GM12878 (cell line): ENCODE data around the gene ALDH1A3. TPM values are rescaled to one million over a fixed set of nuclear protein-coding genes. Genes with fewer than 3 reads are reported as not detected.

ENCODE experiments used
- ATAC-seq: fragments of 200-7000 bp; cut with Tn5 transposase; 3 replicates; pipeline ENCODE4 v1.9.1; 2020; ENCODE audit warnings: mild to moderate bottlenecking, moderate library complexity
- BruUV-seq: library from RNA; stranded (reverse); fragments of 400-500 nt; replicated peaks from 2 replicates; lab custom pipeline; 2021; lab: Mats Ljungman, UMichigan
- CTCF ChIA-PET: fragments of 300-600 bp; sonication (Branson Sonifier 250); formaldehyde crosslinking; extraction: SDS; loops from one replicate; lab custom pipeline; 2021; ENCODE audit warnings: inconsistent platforms; lab: Yijun Ruan, JAX
- POLR2A ChIA-PET: fragments of 350-600 bp; formaldehyde crosslinking; extraction: SDS; loops from one replicate; lab custom pipeline; 2021; ENCODE audit warnings: inconsistent platforms; lab: Charles Lee
- RAD21 ChIA-PET: fragments of 300-600 bp; sonication (Branson Sonifier 250); formaldehyde crosslinking; loops from one replicate; lab custom pipeline; 2023; ENCODE audit warnings: antibody characterized with exemption; ENCODE audit not compliant: unreplicated experiment; lab: Charles Lee
- SMC1A ChIA-PET: fragments of 300-600 bp; sonication (Branson Sonifier 250); formaldehyde crosslinking; loops from one replicate; lab custom pipeline; 2023; ENCODE audit not compliant: unreplicated experiment, uncharacterized antibody; lab: Charles Lee
- DNase-seq: peaks from one replicate; pipeline ENCODE4 v3.0.0-alpha.2; 2011; ENCODE audit warnings: low read depth, low spot score
- FAIRE-seq: peaks from 3 replicates; lab custom pipeline; 2011; peaks lifted over from hg19 to GRCh38; lab: Jason Lieb, UNC
- H2AFZ ChIP-seq: 2 replicates; pipeline ENCODE4 v1.6.0; 2011; ENCODE audit warnings: low read depth, low read length, control low read depth; ENCODE audit not compliant: control insufficient read depth
- H3K27ac ChIP-seq: 2 replicates; pipeline ENCODE4 v1.5.1; 2011; ENCODE audit warnings: control low read depth; ENCODE audit not compliant: control insufficient read depth, insufficient read depth
- H3K27me3 ChIP-seq, 2 experiments: replicated peaks in 1 of 2; 2 replicates each; pipeline versions ENCODE4 v1.6.0 to v1.6.1; 2011; ENCODE audit warnings: low read length in 1 of 2; ENCODE audit not compliant: control insufficient read depth in 2 of 2, insufficient read depth in 2 of 2
- H3K36me3 ChIP-seq, 2 experiments: 2 replicates each; pipeline ENCODE4 v1.5.1; 2011; ENCODE audit warnings: low read length in 1 of 2; ENCODE audit not compliant: control insufficient read depth in 2 of 2, insufficient read depth in 2 of 2
- H3K4me1 ChIP-seq: 2 replicates; pipeline ENCODE4 v1.6.1; 2011; ENCODE audit warnings: mild to moderate bottlenecking, low read length, moderate library complexity, mixed read lengths; ENCODE audit not compliant: control insufficient read depth, insufficient read depth
- H3K4me2 ChIP-seq: 2 replicates; pipeline ENCODE4 v1.6.0; 2011; ENCODE audit warnings: control low read depth; ENCODE audit not compliant: control insufficient read depth, insufficient read depth
- H3K4me3 ChIP-seq: fragments of 200-600 bp; sonication (generic); 2 replicates; pipeline ENCODE4 v1.5.1; 2016
- H3K79me2 ChIP-seq: 2 replicates; pipeline ENCODE4 v1.6.0; 2011; ENCODE audit warnings: low read length; ENCODE audit not compliant: control insufficient read depth, insufficient read depth
- H3K9ac ChIP-seq: 2 replicates; pipeline ENCODE4 v1.8.0; 2011; ENCODE audit warnings: low read length, control low read depth, mixed read lengths; ENCODE audit not compliant: control insufficient read depth, insufficient read depth
- H3K9me3 ChIP-seq: replicated peaks from 3 replicates; pipeline ENCODE4 v1.5.1; 2011; ENCODE audit warnings: mild to moderate bottlenecking, low read length; ENCODE audit not compliant: control insufficient read depth, insufficient read depth
- H4K20me1 ChIP-seq: 2 replicates; pipeline ENCODE4 v1.6.0; 2011; ENCODE audit not compliant: control insufficient read depth, insufficient read depth
- CHD1 ChIP-seq: IDR thresholded peaks from 2 replicates; pipeline ENCODE4 v1.6.1; 2012; ENCODE audit warnings: low read depth, low read length, improper control_type of control experiment
- CTCF ChIP-seq, 3 experiments: IDR thresholded peaks in 2 of 3; conservative IDR thresholded peaks in 1 of 3; 2 replicates each; pipeline ENCODE4 v1.5.1; 2011; ENCODE audit warnings: low read depth in 3 of 3, low read length in 3 of 3, mild to moderate bottlenecking in 3 of 3, control low read depth in 2 of 3, moderate library complexity in 2 of 3, inconsistent platforms in 1 of 3, mixed read lengths in 1 of 3; ENCODE audit not compliant: control insufficient read depth in 2 of 3, insufficient read depth in 1 of 3; ENCODE audit errors: extremely low read depth in 1 of 3
- WGBS: methylation state at CpG from one replicate; pipeline ENCODE4 v1.1.6; 2016; ENCODE audit warnings: low lambda C conversion rate; ENCODE audit not compliant: insufficient replicate concordance, insufficient coverage; ENCODE audit errors: missing lambda C conversion rate; 5-methylcytosine and 5-hydroxymethylcytosine counted together
- in situ Hi-C: fragments of 300-500 bp; cut with MboI; formaldehyde crosslinking; loops from 9 replicates; pipeline ENCODE4 v1.14.3; 2018; ENCODE audit warnings: mixed read lengths
- intact Hi-C: fragments of 100-400 bp; cut with micrococcal nuclease; formaldehyde crosslinking; loops from one replicate; pipeline ENCODE4 v1.14.2; 2022; ENCODE audit not compliant: unreplicated experiment
- polyA plus RNA-seq, 11 experiments: library from polyadenylated mRNA; depleted of rRNA in 4 of 11; unstranded in 6 of 11; stranded (reverse) in 5 of 11; fragments of >200 nt; fragmentation: Nextera tagmentation in 4 of 11; fragmentation: Illumina TruSeq in 1 of 11; extraction: Ambion mirVana in 4 of 11; extraction: Trizol in 1 of 11; gene quantifications; 1 replicate in 1 of 11; 2 replicates in 10 of 11; pipeline versions ENCODE4 v1.2.1 to v1.2.3, GENCODE V29; 2011 to 2016; ENCODE audit warnings: inconsistent platforms in 2 of 11, missing spikeins in 2 of 11, low read depth in 1 of 11
- total RNA-seq, 4 experiments: library from RNA; depleted of rRNA in 3 of 4; stranded (reverse); fragments of >200 nt in 3 of 4; fragmentation: Illumina TruSeq in 1 of 4; extraction: Trizol in 1 of 4; gene quantifications; 2 replicates each; pipeline versions ENCODE4 v1.2.1 to v1.2.3, GENCODE V29; 2013 to 2021

The ALDH1A3 gene
- total and polyA plus RNA-seq, 10 of the 15 experiments (the other 5 are each of a cell fraction or from before 2014, with no cell fraction given) = 0.06 to 0.69 (median 0.18) TPM

GRCh38 chr15:100909989-100910955, 30.6 kb downstream of the ALDH1A3 start:
- ChIA-PET SMC1A (no interaction called here), RAD21 (no interaction called here), POLR2A (no interaction called here), CTCF (interaction anchor here (2.2 kb wide), 1 partner anchor 98 kb away, joined by 15 read pairs; no protein-coding TSS in a partner anchor)
- H3K9ac ChIP-seq = no peak overlapping the region
- in situ Hi-C loops (no loop called here), intact Hi-C loops (no loop called here)
- no peaks in the 10 kb centered on the region; the same call in 1 of the 2 replicates for H4K20me1 ChIP-seq
- no peaks in the 10 kb centered on the region for H3K36me3 ChIP-seq
- BruUV-seq = no TSS peak
- H3K27ac ChIP-seq = no peak overlapping the region
- ATAC-seq (no peak), FAIRE-seq (no peak), DNase-seq (no peak)
- H2AFZ ChIP-seq = no peak overlapping the region
- no peaks in the 10 kb centered on the region for H3K27me3 ChIP-seq
- H3K79me2 ChIP-seq = no peaks in the 10 kb centered on the region
- H3K9me3 ChIP-seq = no peaks in the 10 kb centered on the region; the same call in 2 of the 3 replicates
- no peaks in the 10 kb centered on the region for H3K4me1 ChIP-seq
- WGBS = 77% methylated on average over 12 of the region's 12 CpGs
- H3K4me3 ChIP-seq = no peak overlapping the region
- TF ChIP-seq CTCF (IDR thresholded peaks at IDR 0.05 in 2 of 3, conservative IDR thresholded peaks at IDR 0.05 in 1 of 3; ENCODE audit: control insufficient read depth in 2 of 3, extremely low read depth in 1 of 3, insufficient read depth in 1 of 3, low read depth in 3 of 3, low read length in 3 of 3) (0 out of 6 replicates have a peak, but pooled peaks have one; percentile 8 to 25 (median 9)), CHD1 (no peak)
- no peak overlapping the region for H3K4me2 ChIP-seq
